SK-N-SH (cell line): ENCODE data around the gene DZIP1. TPM values are rescaled to one million over a fixed set of nuclear protein-coding genes. Genes with fewer than 3 reads are reported as not detected.

Experiments
- CTCF ChIA-PET: fragments of 300-600, 350-600 bp; formaldehyde crosslinking; extraction: SDS; loops from one replicate; lab custom pipeline; 2021; lab: Yijun Ruan, JAX
- POLR2A ChIA-PET: fragments of 350-600 bp; sonication (Branson Sonifier 250); formaldehyde crosslinking; extraction: SDS; loops from one replicate; lab custom pipeline; 2020; ENCODE audit warnings: antibody characterized with exemption, inconsistent platforms; lab: Yijun Ruan, JAX
- DNase-seq: peaks from one replicate; pipeline ENCODE4 v3.0.0; 2012
- H2AFZ ChIP-seq: fragments of 200-600 bp; sonication (generic); 2 replicates; pipeline ENCODE4 v1.8.1; 2016; ENCODE audit warnings: antibody characterized with exemption, mild to moderate bottlenecking, low read depth
- H3F3A ChIP-seq: fragments of 200-600 bp; sonication (generic); replicated peaks from 2 replicates; pipeline ENCODE3; 2016; ENCODE audit warnings: antibody characterized with exemption, mild to moderate bottlenecking; ENCODE audit not compliant: insufficient read depth
- H3K27ac ChIP-seq, 2 experiments: fragments of 200-500 bp in 1 of 2; fragments of 200-600 bp in 1 of 2; sonication (Bioruptor generic) in 1 of 2; sonication (generic), shearing (Covaris generic) in 1 of 2; 2 replicates each; pipeline versions ENCODE4 v1.5.1 to v1.6.1; 2014 to 2016; ENCODE audit warnings: low read depth in 2 of 2, inconsistent platforms in 1 of 2, low read length in 1 of 2, mild to moderate bottlenecking in 1 of 2, mixed read lengths in 1 of 2
- H3K27me3 ChIP-seq: fragments of 200-600 bp; sonication (generic), shearing (Covaris generic); 2 replicates; pipeline ENCODE4 v1.6.1; 2016; ENCODE audit warnings: mixed run types; ENCODE audit not compliant: insufficient read depth
- H3K36me3 ChIP-seq, 2 experiments: fragments of 200-500 bp in 1 of 2; fragments of 200-600 bp in 1 of 2; sonication (Bioruptor generic) in 1 of 2; sonication (generic) in 1 of 2; replicated peaks in 1 of 2; 2 replicates each; pipeline versions ENCODE3 to v1.5.1; 2014 to 2016; ENCODE audit warnings: low read length in 1 of 2, mild to moderate bottlenecking in 1 of 2; ENCODE audit not compliant: insufficient read depth in 2 of 2, control insufficient read depth in 1 of 2
- H3K4me1 ChIP-seq, 2 experiments: fragments of 200-500 bp in 1 of 2; fragments of 200-600 bp in 1 of 2; sonication (Bioruptor generic) in 1 of 2; sonication (generic), shearing (Covaris generic) in 1 of 2; 2 replicates each; pipeline versions ENCODE4 v1.5.1 to v1.6.1; 2014 to 2016; ENCODE audit warnings: low read depth in 1 of 2, low read length in 1 of 2, mixed run types in 1 of 2; ENCODE audit not compliant: insufficient read depth in 2 of 2, control insufficient read depth in 1 of 2
- H3K4me2 ChIP-seq: fragments of 200-600 bp; sonication (generic), shearing (Covaris generic); 2 replicates; pipeline ENCODE4 v1.6.1; 2017; ENCODE audit warnings: mixed run types
- H3K4me3 ChIP-seq, 2 experiments: fragments of 200-500 bp in 1 of 2; fragments of 200-600 bp in 1 of 2; sonication (Bioruptor generic) in 1 of 2; sonication (generic), shearing (Covaris generic) in 1 of 2; 2 replicates each; pipeline versions ENCODE4 v1.5.1 to v1.8.1; 2014 to 2016; ENCODE audit warnings: low read depth in 2 of 2, inconsistent platforms in 1 of 2, low read length in 1 of 2, mild to moderate bottlenecking in 1 of 2, mixed read lengths in 1 of 2, moderate library complexity in 1 of 2
- H3K79me2 ChIP-seq: fragments of 200-600 bp; sonication (generic); 2 replicates; pipeline ENCODE4 v1.8.1; 2017; ENCODE audit warnings: mild to moderate bottlenecking; ENCODE audit not compliant: insufficient read depth
- H3K9ac ChIP-seq: fragments of 200-600 bp; sonication (generic); 2 replicates; pipeline ENCODE4 v1.6.1; 2017; ENCODE audit warnings: mixed run types
- H3K9me2 ChIP-seq: fragments of 200-600 bp; sonication (generic); 2 replicates; pipeline ENCODE4 v1.6.1; 2017; ENCODE audit warnings: mixed run types
- H3K9me3 ChIP-seq: fragments of 200-600 bp; sonication (generic); 2 replicates; pipeline ENCODE4 v1.6.1; 2017; ENCODE audit warnings: mixed run types, mild to moderate bottlenecking, moderate library complexity
- H4K20me1 ChIP-seq: fragments of 200-600 bp; sonication (generic); 2 replicates; pipeline ENCODE4 v1.6.1; 2017; ENCODE audit warnings: mild to moderate bottlenecking, mixed run types; ENCODE audit not compliant: insufficient read depth
- EP300 ChIP-seq, 2 experiments: IDR thresholded peaks; 2 replicates each; pipeline versions ENCODE4 v1.4.0 to v1.6.1; 2012; ENCODE audit warnings: borderline replicate concordance in 1 of 2, low read depth in 1 of 2, low read length in 1 of 2
- FOSL2 ChIP-seq: IDR thresholded peaks from 2 replicates; pipeline ENCODE4 v1.4.0; 2012; ENCODE audit warnings: low read depth, mild to moderate bottlenecking, moderate library complexity, borderline replicate concordance
- FOXJ3 ChIP-seq: sonication (generic); formaldehyde crosslinking; IDR thresholded peaks from 2 replicates; pipeline ENCODE4 v1.5.1; 2020; ENCODE audit warnings: mild to moderate bottlenecking, missing genetic modification reagents
- GABPA ChIP-seq: IDR thresholded peaks from 2 replicates; pipeline ENCODE4 v1.4.0; 2012; ENCODE audit warnings: low read depth, mild to moderate bottlenecking
- GATA2 ChIP-seq: sonication (generic); formaldehyde crosslinking; IDR thresholded peaks from 2 replicates; pipeline ENCODE4 v1.5.0; 2020; ENCODE audit warnings: mild to moderate bottlenecking, missing genetic modification reagents
- MEF2A ChIP-seq: IDR thresholded peaks from 2 replicates; pipeline ENCODE4 v1.4.0; 2012; ENCODE audit warnings: low read depth, borderline replicate concordance
- MXI1 ChIP-seq: IDR thresholded peaks from 2 replicates; pipeline ENCODE4 v1.6.1; 2012; ENCODE audit warnings: mild to moderate bottlenecking, low read depth, low read length, improper control_type of control experiment
- NRF1 ChIP-seq: IDR thresholded peaks from 2 replicates; pipeline ENCODE4 v1.6.1; 2012; ENCODE audit warnings: low read depth, mild to moderate bottlenecking, low read length
- POLR2AphosphoS5 ChIP-seq: IDR thresholded peaks from 2 replicates; pipeline ENCODE4 v1.6.1; 2012; ENCODE audit warnings: low read depth, low read length
- RFX5 ChIP-seq: IDR thresholded peaks from 2 replicates; pipeline ENCODE4 v1.6.1; 2012; ENCODE audit warnings: mild to moderate bottlenecking, improper control_type of control experiment, low read length
- RXRA ChIP-seq: IDR thresholded peaks from 2 replicates; pipeline ENCODE4 v1.4.0; 2012; ENCODE audit warnings: low read depth, mild to moderate bottlenecking, borderline replicate concordance
- SIN3A ChIP-seq: IDR thresholded peaks from 2 replicates; pipeline ENCODE4 v1.6.1; 2012; ENCODE audit warnings: low read depth, mild to moderate bottlenecking, low read length, moderate library complexity, borderline replicate concordance
- TAF1 ChIP-seq: IDR thresholded peaks from 2 replicates; pipeline ENCODE4 v1.6.1; 2012; ENCODE audit warnings: low read depth, mild to moderate bottlenecking, low read length, moderate library complexity, borderline replicate concordance
- TEAD4 ChIP-seq: IDR thresholded peaks from 2 replicates; pipeline ENCODE4 v1.4.0; 2012; ENCODE audit warnings: mild to moderate bottlenecking, borderline replicate concordance; ENCODE audit not compliant: insufficient read depth
- YY1 ChIP-seq: IDR thresholded peaks from 2 replicates; pipeline ENCODE4 v1.4.0; 2012; ENCODE audit warnings: low read depth, mild to moderate bottlenecking
- WGBS: methylation state at CpG from one replicate; pipeline ENCODE4 v1.1.6; 2017; ENCODE audit warnings: low lambda C conversion rate; 5-methylcytosine and 5-hydroxymethylcytosine counted together
- polyA plus RNA-seq, 3 experiments: library from polyadenylated mRNA; depleted of rRNA; stranded (reverse); fragments of >200 nt; gene quantifications; 2 replicates each; pipeline ENCODE4 v1.2.3, GENCODE V29; 2012
- TF ChIP-seq, protein P1 (sequence below): fragments of 200-600 bp; sonication (generic); IDR thresholded peaks from 2 replicates; pipeline ENCODE4 v1.6.1; 2017; ENCODE audit warnings: antibody characterized with exemption, mild to moderate bottlenecking, moderate library complexity
- TF ChIP-seq, protein P2 (sequence below): IDR thresholded peaks from 2 replicates; pipeline ENCODE4 v1.6.1; 2012; ENCODE audit warnings: mild to moderate bottlenecking, low read depth, low read length, moderate library complexity
- TF ChIP-seq, protein P3 (sequence below): IDR thresholded peaks from 2 replicates; pipeline ENCODE4 v1.4.0; 2012; ENCODE audit warnings: low read depth, borderline replicate concordance
- TF ChIP-seq, protein P4 (sequence below): IDR thresholded peaks from 2 replicates; pipeline ENCODE4; 2012

The DZIP1 gene
- polyA plus RNA-seq, 1 of the 3 experiments (the other 2 are of a cell fraction) = 15.0 TPM

DNA sequence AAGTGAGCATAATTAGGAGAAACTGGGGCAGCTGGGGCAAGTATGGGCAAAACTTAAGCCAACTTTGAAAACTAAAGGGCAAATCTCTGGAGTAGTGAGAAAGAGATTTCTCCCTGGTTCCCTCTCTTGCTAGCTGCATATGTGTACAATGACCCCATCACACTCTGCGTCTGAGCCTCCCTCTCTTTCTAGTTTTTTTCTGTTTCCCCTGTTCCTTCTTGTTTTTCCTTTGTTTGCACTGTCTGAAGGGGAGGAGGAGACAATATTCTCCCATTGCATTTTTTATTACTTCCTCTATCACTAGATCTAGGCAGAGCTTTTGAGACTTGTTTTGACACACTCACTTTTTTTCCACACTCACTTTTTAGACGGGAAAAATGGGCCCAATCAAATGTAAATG is 103.2 kb downstream of the DZIP1 start:
- H2AFZ ChIP-seq = no peak overlapping the region
- CTCF ChIA-PET = interaction anchor here (0.8 to 6.6 kb wide), 3 partner anchors 11 to 293 kb away, joined by 3 to 48 read pairs (median 4); no protein-coding TSS in a partner anchor
- no peaks in the 10 kb centered on the region for H3F3A ChIP-seq
- H3K9ac ChIP-seq = no peak overlapping the region
- H3K79me2 ChIP-seq = no peaks in the 10 kb centered on the region
- no peak for DNase-seq
- no peaks in the 10 kb centered on the region for H3K9me2 ChIP-seq
- no peak overlapping the region for H3K4me3 ChIP-seq
- H3K27ac ChIP-seq = no peak overlapping the region
- no peaks in the 10 kb centered on the region for H4K20me1 ChIP-seq
- H3K36me3 ChIP-seq = no peaks in the 10 kb centered on the region
- no peaks in the 10 kb centered on the region for H3K27me3 ChIP-seq
- no peaks in the 10 kb centered on the region for H3K4me1 ChIP-seq
- H3K9me3 ChIP-seq = no peaks in the 10 kb centered on the region
- TF ChIP-seq EP300 (IDR thresholded peaks at IDR 0.05; ENCODE audit: borderline replicate concordance in 1 of 2, low read depth in 1 of 2, low read length in 1 of 2) (no peak), RFX5 (no peak), NRF1 (no peak), MXI1 (no peak), FOXJ3 (CRISPR knock-in tag) (no peak), GABPA (no peak), FOSL2 (no peak), TAF1 (no peak), TEAD4 (no peak), YY1 (no peak), POLR2AphosphoS5 (no peak), MEF2A (no peak), SIN3A (no peak), RXRA (no peak), GATA2 (CRISPR knock-in tag) (no peak)
- TF ChIP-seq, protein P1, sequence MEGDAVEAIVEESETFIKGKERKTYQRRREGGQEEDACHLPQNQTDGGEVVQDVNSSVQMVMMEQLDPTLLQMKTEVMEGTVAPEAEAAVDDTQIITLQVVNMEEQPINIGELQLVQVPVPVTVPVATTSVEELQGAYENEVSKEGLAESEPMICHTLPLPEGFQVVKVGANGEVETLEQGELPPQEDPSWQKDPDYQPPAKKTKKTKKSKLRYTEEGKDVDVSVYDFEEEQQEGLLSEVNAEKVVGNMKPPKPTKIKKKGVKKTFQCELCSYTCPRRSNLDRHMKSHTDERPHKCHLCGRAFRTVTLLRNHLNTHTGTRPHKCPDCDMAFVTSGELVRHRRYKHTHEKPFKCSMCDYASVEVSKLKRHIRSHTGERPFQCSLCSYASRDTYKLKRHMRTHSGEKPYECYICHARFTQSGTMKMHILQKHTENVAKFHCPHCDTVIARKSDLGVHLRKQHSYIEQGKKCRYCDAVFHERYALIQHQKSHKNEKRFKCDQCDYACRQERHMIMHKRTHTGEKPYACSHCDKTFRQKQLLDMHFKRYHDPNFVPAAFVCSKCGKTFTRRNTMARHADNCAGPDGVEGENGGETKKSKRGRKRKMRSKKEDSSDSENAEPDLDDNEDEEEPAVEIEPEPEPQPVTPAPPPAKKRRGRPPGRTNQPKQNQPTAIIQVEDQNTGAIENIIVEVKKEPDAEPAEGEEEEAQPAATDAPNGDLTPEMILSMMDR = no peak
- TF ChIP-seq, protein P2, sequence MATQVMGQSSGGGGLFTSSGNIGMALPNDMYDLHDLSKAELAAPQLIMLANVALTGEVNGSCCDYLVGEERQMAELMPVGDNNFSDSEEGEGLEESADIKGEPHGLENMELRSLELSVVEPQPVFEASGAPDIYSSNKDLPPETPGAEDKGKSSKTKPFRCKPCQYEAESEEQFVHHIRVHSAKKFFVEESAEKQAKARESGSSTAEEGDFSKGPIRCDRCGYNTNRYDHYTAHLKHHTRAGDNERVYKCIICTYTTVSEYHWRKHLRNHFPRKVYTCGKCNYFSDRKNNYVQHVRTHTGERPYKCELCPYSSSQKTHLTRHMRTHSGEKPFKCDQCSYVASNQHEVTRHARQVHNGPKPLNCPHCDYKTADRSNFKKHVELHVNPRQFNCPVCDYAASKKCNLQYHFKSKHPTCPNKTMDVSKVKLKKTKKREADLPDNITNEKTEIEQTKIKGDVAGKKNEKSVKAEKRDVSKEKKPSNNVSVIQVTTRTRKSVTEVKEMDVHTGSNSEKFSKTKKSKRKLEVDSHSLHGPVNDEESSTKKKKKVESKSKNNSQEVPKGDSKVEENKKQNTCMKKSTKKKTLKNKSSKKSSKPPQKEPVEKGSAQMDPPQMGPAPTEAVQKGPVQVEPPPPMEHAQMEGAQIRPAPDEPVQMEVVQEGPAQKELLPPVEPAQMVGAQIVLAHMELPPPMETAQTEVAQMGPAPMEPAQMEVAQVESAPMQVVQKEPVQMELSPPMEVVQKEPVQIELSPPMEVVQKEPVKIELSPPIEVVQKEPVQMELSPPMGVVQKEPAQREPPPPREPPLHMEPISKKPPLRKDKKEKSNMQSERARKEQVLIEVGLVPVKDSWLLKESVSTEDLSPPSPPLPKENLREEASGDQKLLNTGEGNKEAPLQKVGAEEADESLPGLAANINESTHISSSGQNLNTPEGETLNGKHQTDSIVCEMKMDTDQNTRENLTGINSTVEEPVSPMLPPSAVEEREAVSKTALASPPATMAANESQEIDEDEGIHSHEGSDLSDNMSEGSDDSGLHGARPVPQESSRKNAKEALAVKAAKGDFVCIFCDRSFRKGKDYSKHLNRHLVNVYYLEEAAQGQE = no peak
- TF ChIP-seq, protein P3, sequence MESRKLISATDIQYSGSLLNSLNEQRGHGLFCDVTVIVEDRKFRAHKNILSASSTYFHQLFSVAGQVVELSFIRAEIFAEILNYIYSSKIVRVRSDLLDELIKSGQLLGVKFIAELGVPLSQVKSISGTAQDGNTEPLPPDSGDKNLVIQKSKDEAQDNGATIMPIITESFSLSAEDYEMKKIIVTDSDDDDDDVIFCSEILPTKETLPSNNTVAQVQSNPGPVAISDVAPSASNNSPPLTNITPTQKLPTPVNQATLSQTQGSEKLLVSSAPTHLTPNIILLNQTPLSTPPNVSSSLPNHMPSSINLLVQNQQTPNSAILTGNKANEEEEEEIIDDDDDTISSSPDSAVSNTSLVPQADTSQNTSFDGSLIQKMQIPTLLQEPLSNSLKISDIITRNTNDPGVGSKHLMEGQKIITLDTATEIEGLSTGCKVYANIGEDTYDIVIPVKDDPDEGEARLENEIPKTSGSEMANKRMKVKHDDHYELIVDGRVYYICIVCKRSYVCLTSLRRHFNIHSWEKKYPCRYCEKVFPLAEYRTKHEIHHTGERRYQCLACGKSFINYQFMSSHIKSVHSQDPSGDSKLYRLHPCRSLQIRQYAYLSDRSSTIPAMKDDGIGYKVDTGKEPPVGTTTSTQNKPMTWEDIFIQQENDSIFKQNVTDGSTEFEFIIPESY = no peak
- TF ChIP-seq, protein P4, sequence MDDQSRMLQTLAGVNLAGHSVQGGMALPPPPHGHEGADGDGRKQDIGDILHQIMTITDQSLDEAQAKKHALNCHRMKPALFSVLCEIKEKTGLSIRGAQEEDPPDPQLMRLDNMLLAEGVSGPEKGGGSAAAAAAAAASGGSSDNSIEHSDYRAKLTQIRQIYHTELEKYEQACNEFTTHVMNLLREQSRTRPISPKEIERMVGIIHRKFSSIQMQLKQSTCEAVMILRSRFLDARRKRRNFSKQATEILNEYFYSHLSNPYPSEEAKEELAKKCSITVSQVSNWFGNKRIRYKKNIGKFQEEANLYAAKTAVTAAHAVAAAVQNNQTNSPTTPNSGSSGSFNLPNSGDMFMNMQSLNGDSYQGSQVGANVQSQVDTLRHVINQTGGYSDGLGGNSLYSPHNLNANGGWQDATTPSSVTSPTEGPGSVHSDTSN = no peak
- no peak overlapping the region for H3K4me2 ChIP-seq
- POLR2A ChIA-PET = no interaction called here
- 94% methylated on average over 2 of the region's 2 CpGs for WGBS
